ENCODE measurements around the gene CTSA. TPM values are rescaled to one million over a fixed set of nuclear protein-coding genes. Genes with fewer than 3 reads are reported as not detected.

The CTSA gene
- total and polyA plus RNA-seq, 2 of the 4 experiments (the other 2 are of a cell fraction) = 19.0 to 312 TPM

GRCh38 chr20:45883100-45883469 is 8.1 kb upstream of the CTSA start:
- dilution Hi-C loops (cut with HindIII; ENCODE audit: low sequenced_read_pairs, unreplicated experiment) = no loop called here
- ChIA-PET POLR2A (ENCODE audit: unreplicated experiment) (no interaction called here), CTCF (interaction anchor here (0.6 kb wide), 1 partner anchor 432 kb away, joined by 3 read pairs; no protein-coding TSS in a partner anchor)
- Histone ChIP-seq H3K36me3 (ENCODE audit: control insufficient read depth, insufficient read depth, low read length) (peaks cover 27% of the 10 kb centered on the region), H2BK20ac (ENCODE audit: low read depth, low read length) (no peak overlapping the region), H4K20me1 (ENCODE audit: insufficient read depth, low read length) (no peaks in the 10 kb centered on the region; the same call in 1 of the 2 replicates), H2BK120ac (ENCODE audit: low read depth, low read length) (no peak overlapping the region), H3K4me2 (ENCODE audit: low read depth, low read length) (no peak overlapping the region), H2AK5ac (ENCODE audit: low read depth, low read length) (no peak overlapping the region), H3K27ac (ENCODE audit: insufficient read depth, low read length) (no peak overlapping the region), H3K56ac (ENCODE audit: extremely low read depth, insufficient read depth, low read length) (no peak overlapping the region), H4K8ac (ENCODE audit: low read depth in 2 of 2, low read length in 2 of 2) (no peak overlapping the region), H3K9me1 (ENCODE audit: insufficient read depth, low read length) (peaks cover 4% of the 10 kb centered on the region), H3K9me3 (ENCODE audit: control insufficient read depth, insufficient read depth, low read length) (no peaks in the 10 kb centered on the region), H4K91ac (ENCODE audit: insufficient read depth, low read depth, low read length) (no peak overlapping the region), H3K4ac (ENCODE audit: low read depth, low read length) (no peak overlapping the region), H3K23ac (ENCODE audit: low read depth, low read length) (no peak overlapping the region), H2BK15ac (ENCODE audit: low read depth, low read length) (no peak overlapping the region), H3K18ac (ENCODE audit: low read depth, low read length) (no peak overlapping the region), H2BK5ac (ENCODE audit: low read depth, low read length, poor library complexity, severe bottlenecking) (no peak overlapping the region), H3K27me3 (ENCODE audit: control insufficient read depth, insufficient read depth, low read length) (no peaks in the 10 kb centered on the region), H3K14ac (replicated peaks; ENCODE audit: low read depth, low read length) (no peak overlapping the region), H3K4me3 (ENCODE audit: insufficient read depth, low read depth, low read length) (no peak overlapping the region), H4K5ac (ENCODE audit: low read depth, low read length) (no peak overlapping the region), H2AFZ (replicated peaks; ENCODE audit: low read length, poor library complexity) (no peak overlapping the region), H3K79me1 (ENCODE audit: low read depth in 1 of 2, low read length in 2 of 2) (peaks cover 11 to 51% of the 10 kb centered on the region in 2 experiments; a peak in 3 of 4 replicates), H3K9ac (ENCODE audit: low read depth, low read length) (no peak overlapping the region), H2AK9ac (replicated peaks; ENCODE audit: low read depth, low read length, poor library complexity) (no peak overlapping the region), H3K4me1 (ENCODE audit: control insufficient read depth, insufficient read depth, low read length) (peaks cover 2% of the 10 kb centered on the region; the same call in 1 of the 2 replicates)
- intact Hi-C loops (cut with micrococcal nuclease) = no loop called here
- 92% methylated on average over 9 of the region's 9 CpGs; no CpG with 5 or more reads in 1 of the 2 experiments for WGBS, 2 experiments (ENCODE audit: extremely low coverage in 2 of 2, insufficient read length in 1 of 2)
- in situ Hi-C loops (cut with MboI; ENCODE audit: low sequenced_read_pairs) = no loop called here
- DNase-seq = no peak
- BruUV-seq (replicated peaks) = TSS peak; percentile 54
- no peak for TF ChIP-seq POLR2A (IDR thresholded peaks at IDR 0.05; ENCODE audit: low read depth, low read length)
- TF ChIP-seq FOS (IDR thresholded peaks at IDR 0.05; ENCODE audit: low read depth, low read length) = no peak
- TF ChIP-seq BHLHE40 (IDR thresholded peaks at IDR 0.05; ENCODE audit: low read depth, low read length) = no peak
- TF ChIP-seq, protein P1, sequence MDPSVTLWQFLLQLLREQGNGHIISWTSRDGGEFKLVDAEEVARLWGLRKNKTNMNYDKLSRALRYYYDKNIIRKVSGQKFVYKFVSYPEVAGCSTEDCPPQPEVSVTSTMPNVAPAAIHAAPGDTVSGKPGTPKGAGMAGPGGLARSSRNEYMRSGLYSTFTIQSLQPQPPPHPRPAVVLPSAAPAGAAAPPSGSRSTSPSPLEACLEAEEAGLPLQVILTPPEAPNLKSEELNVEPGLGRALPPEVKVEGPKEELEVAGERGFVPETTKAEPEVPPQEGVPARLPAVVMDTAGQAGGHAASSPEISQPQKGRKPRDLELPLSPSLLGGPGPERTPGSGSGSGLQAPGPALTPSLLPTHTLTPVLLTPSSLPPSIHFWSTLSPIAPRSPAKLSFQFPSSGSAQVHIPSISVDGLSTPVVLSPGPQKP (IDR thresholded peaks at IDR 0.05; ENCODE audit: borderline replicate concordance, low read depth, low read length) = no peak
- TF ChIP-seq, protein P2, sequence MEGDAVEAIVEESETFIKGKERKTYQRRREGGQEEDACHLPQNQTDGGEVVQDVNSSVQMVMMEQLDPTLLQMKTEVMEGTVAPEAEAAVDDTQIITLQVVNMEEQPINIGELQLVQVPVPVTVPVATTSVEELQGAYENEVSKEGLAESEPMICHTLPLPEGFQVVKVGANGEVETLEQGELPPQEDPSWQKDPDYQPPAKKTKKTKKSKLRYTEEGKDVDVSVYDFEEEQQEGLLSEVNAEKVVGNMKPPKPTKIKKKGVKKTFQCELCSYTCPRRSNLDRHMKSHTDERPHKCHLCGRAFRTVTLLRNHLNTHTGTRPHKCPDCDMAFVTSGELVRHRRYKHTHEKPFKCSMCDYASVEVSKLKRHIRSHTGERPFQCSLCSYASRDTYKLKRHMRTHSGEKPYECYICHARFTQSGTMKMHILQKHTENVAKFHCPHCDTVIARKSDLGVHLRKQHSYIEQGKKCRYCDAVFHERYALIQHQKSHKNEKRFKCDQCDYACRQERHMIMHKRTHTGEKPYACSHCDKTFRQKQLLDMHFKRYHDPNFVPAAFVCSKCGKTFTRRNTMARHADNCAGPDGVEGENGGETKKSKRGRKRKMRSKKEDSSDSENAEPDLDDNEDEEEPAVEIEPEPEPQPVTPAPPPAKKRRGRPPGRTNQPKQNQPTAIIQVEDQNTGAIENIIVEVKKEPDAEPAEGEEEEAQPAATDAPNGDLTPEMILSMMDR (conservative IDR thresholded peaks at IDR 0.05; ENCODE audit: low read depth, low read length) = no peak
- TF ChIP-seq MAFK (IDR thresholded peaks at IDR 0.05; ENCODE audit: low read depth, low read length) = no peak
- no peak for TF ChIP-seq RAD21 (IDR thresholded peaks at IDR 0.05; ENCODE audit: low read length)
- TF ChIP-seq RCOR1 (IDR thresholded peaks at IDR 0.05; ENCODE audit: insufficient replicate concordance, low read length) = no peak
- no peak for TF ChIP-seq SMC3 (IDR thresholded peaks at IDR 0.05; ENCODE audit: low read depth, low read length)
- TF ChIP-seq RFX5 (IDR thresholded peaks at IDR 0.05; ENCODE audit: low read depth, low read length) = no peak
- TF ChIP-seq NFE2L2 (IDR thresholded peaks at IDR 0.05; ENCODE audit: low read depth, low read length) = no peak
- no peak for TF ChIP-seq CHD1 (IDR thresholded peaks at IDR 0.05; ENCODE audit: low read depth, low read length)
- TF ChIP-seq CEBPB (IDR thresholded peaks at IDR 0.05; ENCODE audit: low read depth, low read length) = no peak
- no peak for TF ChIP-seq MAZ (IDR thresholded peaks at IDR 0.05; ENCODE audit: borderline replicate concordance, low read depth, low read length)
- TF ChIP-seq, protein P3, sequence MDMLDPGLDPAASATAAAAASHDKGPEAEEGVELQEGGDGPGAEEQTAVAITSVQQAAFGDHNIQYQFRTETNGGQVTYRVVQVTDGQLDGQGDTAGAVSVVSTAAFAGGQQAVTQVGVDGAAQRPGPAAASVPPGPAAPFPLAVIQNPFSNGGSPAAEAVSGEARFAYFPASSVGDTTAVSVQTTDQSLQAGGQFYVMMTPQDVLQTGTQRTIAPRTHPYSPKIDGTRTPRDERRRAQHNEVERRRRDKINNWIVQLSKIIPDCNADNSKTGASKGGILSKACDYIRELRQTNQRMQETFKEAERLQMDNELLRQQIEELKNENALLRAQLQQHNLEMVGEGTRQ (IDR thresholded peaks at IDR 0.05; ENCODE audit: low read depth, low read length) = no peak
- TF ChIP-seq MXI1 (IDR thresholded peaks at IDR 0.05; ENCODE audit: borderline replicate concordance, low read depth, low read length) = no peak
- no peak for ATAC-seq (ENCODE audit: low read depth)
